T-helper 17 cell (primary cell): ENCODE measurements around the gene RAVER2. TPM values are rescaled to one million over a fixed set of nuclear protein-coding genes. Genes with fewer than 3 reads are reported as not detected.
A peak's percentile ranks its signal among the peaks of the same experiment; 100 is the strongest.

Experiments used
- ATAC-seq: fragments of 150-1000 bp; cut with Tn5 transposase; 2 replicates; pipeline ENCODE4 v1.10.0; 2021; ENCODE audit warnings: mild to moderate bottlenecking, moderate library complexity
- DNase-seq, 3 donors: peaks; one replicate each; pipeline versions ENCODE4 v3.0.0 to v3.0.0-alpha.2; 2020 to 2021
- H3K9me3 ChIP-seq: one replicate; pipeline ENCODE4 v1.7.0; 2013; ENCODE audit warnings: low read length, mild to moderate bottlenecking; ENCODE audit not compliant: control insufficient read depth, poor library complexity, severe bottlenecking
- H3K27ac Mint-ChIP-seq: one replicate; pipeline ENCODE4 v1.8.0; 2022; ENCODE audit warnings: mild to moderate bottlenecking, moderate library complexity, mixed read lengths
- H3K27me3 Mint-ChIP-seq: one replicate; pipeline ENCODE4 v1.8.0; 2022; ENCODE audit warnings: mixed read lengths
- H3K36me3 Mint-ChIP-seq: one replicate; pipeline ENCODE4 v1.8.0; 2022; ENCODE audit warnings: low read depth, mixed read lengths
- H3K4me1 Mint-ChIP-seq: one replicate; pipeline ENCODE4 v1.8.0; 2022; ENCODE audit warnings: mild to moderate bottlenecking, mixed read lengths
- H3K4me3 Mint-ChIP-seq: one replicate; pipeline ENCODE4 v1.8.0; 2022; ENCODE audit warnings: mild to moderate bottlenecking, moderate library complexity, mixed read lengths
- total RNA-seq, 4 donors: library from RNA in 2 of 4; stranded (reverse) in 2 of 4; gene quantifications; one replicate each; pipeline ENCODE4 v1.2.3 and lab custom pipeline; 2022 to 2026

The RAVER2 gene
- total RNA-seq, 2 donors from 2014 or later, result 1.5 to 1.6 TPM

DNA sequence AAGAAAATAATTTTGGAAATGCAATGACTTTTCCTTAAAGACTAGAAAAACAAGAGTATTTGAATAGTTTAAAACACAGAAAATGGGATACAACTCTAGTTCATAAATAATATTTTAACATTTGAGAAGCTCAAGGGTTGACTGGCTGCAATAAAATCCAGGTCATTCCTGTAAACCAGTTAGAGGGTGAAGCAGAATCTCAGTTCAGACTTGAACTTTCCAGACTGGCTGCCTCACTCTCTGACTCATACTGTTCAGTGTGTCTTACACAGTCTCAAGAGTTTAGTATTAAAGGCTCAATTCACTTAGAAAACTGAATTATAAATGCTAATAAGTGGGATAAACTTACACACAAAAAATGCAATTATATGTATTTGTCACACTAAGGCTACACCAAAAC lies 89.9 kb downstream of the RAVER2 start:
- H3K36me3 Mint-ChIP-seq, result peaks cover 11% of the 10 kb centered on the region
- peaks cover 13% of the 10 kb centered on the region for H3K4me1 Mint-ChIP-seq
- peak overlapping the region; percentile 2 for H3K27ac Mint-ChIP-seq

DNA sequence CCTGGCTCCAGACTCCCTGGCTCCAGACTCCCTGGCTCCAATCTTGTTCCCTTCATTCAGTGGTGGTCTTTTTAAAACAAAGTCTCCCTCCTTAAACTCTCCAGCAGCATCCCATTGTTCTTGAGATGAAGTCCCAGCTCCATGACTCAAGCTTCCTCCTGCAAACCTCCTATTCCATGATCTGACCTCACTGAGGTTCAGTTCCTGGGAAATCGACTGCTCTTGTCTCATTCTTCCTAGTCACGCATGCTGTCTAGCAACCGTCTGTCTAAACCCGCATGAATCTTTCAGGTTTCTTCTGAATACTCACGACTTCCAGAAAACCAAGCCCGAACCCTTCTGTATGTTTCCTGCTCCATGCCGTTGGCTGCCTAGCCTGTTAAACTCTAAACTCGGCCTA lies 91.9 kb downstream of the RAVER2 start:
- peak overlapping the region; percentile 21 for H3K4me3 Mint-ChIP-seq
- peaks cover 8% of the 10 kb centered on the region for H3K4me1 Mint-ChIP-seq
- DNase-seq (no peak), ATAC-seq (no peak)
- H3K9me3 ChIP-seq, result no peaks in the 10 kb centered on the region
- H3K36me3 Mint-ChIP-seq, result peaks cover 14% of the 10 kb centered on the region
- no peaks in the 10 kb centered on the region for H3K27me3 Mint-ChIP-seq
- H3K27ac Mint-ChIP-seq, result peak overlapping the region; percentile 67

More for the DNA sequence above, 89.9 kb downstream of the RAVER2 start:
- H3K9me3 ChIP-seq, result no peaks in the 10 kb centered on the region
- ATAC-seq, result no peak
- H3K4me3 Mint-ChIP-seq, result no peak overlapping the region
- no peaks in the 10 kb centered on the region for H3K27me3 Mint-ChIP-seq
- no peak for DNase-seq

DNA sequence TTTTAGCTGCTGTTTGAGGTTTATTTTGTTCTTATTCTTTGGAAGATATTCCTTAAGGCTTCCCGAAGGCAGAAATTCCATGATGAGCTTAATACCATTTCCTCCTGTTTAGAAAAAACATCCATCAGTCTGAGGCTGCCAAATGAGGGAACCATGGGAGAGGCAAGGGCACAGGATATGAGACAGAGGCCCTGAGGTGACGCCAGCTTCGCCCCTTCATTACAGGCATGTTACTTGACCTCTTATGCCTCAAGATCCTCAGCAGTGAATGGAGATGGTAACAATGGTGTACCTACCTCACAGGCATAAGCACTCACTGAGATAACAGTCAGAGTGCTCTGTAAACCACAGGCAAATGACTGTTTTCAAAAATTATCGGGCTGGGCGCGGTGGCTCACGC lies 93.6 kb downstream of the RAVER2 start:
- H3K4me1 Mint-ChIP-seq, result peaks cover 6% of the 10 kb centered on the region
- ATAC-seq, result no peak
- no peaks in the 10 kb centered on the region for H3K27me3 Mint-ChIP-seq
- H3K36me3 Mint-ChIP-seq, result peaks cover 12% of the 10 kb centered on the region
- H3K4me3 Mint-ChIP-seq, result no peak overlapping the region
- no peaks in the 10 kb centered on the region for H3K9me3 ChIP-seq
- DNase-seq, result no peak
- H3K27ac Mint-ChIP-seq, result no peak overlapping the region

DNA sequence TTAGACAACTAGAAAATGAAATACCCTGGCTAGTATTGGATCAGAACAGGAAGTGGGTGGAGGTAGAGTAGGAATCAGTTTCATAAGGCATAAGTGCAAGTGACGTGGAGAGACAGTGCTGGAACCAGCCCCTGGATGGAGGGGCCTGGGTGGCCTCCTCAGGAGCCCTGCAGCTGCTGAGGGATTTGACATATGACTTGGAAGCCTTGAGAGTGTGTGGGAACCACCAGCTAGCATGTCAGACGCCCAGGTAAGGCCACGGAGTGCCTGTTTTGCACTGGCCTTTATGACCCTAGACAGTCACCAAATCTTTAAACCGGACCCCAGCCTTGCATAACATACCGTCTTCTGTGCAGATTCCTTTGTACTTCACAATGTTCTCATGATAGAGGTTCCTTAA lies 94.4 kb downstream of the RAVER2 start:
- peaks cover 12% of the 10 kb centered on the region for H3K36me3 Mint-ChIP-seq
- ATAC-seq, result no peak
- H3K4me3 Mint-ChIP-seq, result no peak overlapping the region
- DNase-seq, result no peak
- no peaks in the 10 kb centered on the region for H3K27me3 Mint-ChIP-seq
- no peaks in the 10 kb centered on the region for H3K9me3 ChIP-seq
- H3K4me1 Mint-ChIP-seq, result peaks cover 6% of the 10 kb centered on the region
- H3K27ac Mint-ChIP-seq, result peak overlapping the region; percentile 11

DNA sequence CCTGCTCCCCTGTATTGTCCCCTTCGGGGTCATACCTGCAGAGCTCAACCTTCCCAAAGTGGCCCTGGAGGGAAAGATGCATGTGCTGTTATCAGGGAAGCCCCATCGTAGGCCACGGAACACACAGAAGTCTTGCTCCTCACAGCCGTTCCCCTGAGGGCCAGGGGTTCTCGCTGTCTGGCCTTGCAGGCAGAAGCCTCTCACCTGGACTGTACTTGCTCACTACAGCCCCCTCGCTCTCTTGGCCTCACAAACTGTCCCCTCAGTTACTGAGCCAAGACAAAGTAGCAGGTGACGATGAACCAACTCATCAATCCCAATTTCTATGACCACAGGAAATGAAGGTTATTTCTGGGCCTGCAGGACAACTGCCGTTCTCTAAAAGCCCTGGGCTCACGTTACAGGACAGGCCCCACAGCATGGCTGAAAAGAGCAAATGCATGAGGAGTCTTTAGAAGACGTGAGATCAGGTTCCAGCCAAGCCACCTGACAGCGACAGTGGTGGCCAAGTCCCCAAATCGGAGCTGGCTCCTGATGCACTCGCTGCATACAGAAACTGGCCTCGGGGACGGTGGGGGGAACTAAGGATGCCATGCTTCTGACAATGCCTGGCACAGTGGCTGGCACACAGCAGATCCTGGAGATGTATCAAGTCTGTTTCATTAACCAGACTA lies 95.0 kb downstream of the RAVER2 start:
- no peak for ATAC-seq
- H3K27ac Mint-ChIP-seq, result peak overlapping the region; percentile 11
- no peak overlapping the region for H3K4me3 Mint-ChIP-seq
- no peaks in the 10 kb centered on the region for H3K9me3 ChIP-seq
- no peaks in the 10 kb centered on the region for H3K27me3 Mint-ChIP-seq
- no peak for DNase-seq
- peaks cover 12% of the 10 kb centered on the region for H3K36me3 Mint-ChIP-seq
- peaks cover 6% of the 10 kb centered on the region for H3K4me1 Mint-ChIP-seq

DNA sequence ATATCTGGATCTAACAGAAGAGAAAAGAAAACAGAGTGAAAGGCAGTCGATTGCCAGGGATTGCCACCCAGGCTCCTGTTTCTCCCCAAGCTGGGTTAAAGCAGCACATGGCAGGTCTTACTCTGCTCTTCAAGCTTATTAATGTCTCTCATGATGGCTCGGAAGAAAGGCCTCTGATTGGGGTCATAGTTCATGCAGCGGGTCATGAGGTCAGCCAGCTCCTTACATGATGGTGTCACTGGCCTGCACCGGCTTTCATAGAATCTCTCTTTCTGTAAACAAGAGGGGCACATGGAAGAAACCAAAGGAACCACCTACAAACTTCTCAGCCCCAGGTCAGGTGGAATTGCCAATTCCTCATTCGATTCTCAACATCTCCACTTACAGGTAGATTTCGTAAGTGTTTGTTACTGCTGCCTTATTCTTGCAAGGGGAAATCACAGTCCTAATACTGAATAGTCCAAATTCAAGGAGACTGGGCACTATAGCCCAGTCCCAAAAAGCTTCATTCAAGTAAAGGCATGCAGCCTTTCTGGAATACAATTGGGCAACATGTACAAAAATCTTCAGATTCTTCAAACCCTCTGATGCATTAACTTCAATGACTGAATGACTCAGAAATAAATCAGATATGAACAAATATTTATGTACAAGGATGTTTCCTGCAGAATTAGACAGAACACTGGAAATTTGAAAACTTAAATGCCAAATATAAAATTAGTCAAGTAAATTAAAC lies 96.6 kb downstream of the RAVER2 start:
- Mint-ChIP-seq H3K4me3 (no peak overlapping the region), H3K36me3 (peaks cover 13% of the 10 kb centered on the region), H3K27me3 (no peaks in the 10 kb centered on the region), H3K27ac (peak overlapping the region; percentile 63), H3K4me1 (peaks cover 11% of the 10 kb centered on the region)
- no peaks in the 10 kb centered on the region for H3K9me3 ChIP-seq
- ATAC-seq, result no peak
- no peak for DNase-seq

DNA sequence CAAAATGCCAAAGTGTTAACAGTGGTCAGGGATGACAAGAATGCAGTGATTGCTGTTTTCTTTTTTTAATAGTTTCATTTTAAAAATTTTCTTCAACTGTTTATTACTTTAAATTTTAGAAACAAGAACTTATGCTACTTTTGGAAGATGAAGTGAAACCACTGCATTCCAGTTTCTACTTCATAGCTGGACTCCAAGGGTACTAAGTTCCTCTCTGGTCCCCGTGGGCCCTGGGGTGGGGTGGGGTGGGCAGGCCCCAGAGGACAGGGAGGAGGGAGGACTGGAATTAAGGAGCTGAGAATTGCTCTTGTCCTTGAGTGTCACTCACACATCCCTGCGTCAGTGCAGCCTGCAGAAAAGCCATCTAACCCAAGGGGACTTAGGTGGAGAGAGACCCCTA lies 97.3 kb downstream of the RAVER2 start:
- ATAC-seq, result no peak
- Mint-ChIP-seq H3K27ac (peak overlapping the region; percentile 83), H3K4me1 (peaks cover 5% of the 10 kb centered on the region), H3K4me3 (no peak overlapping the region), H3K36me3 (peaks cover 6% of the 10 kb centered on the region), H3K27me3 (no peaks in the 10 kb centered on the region)
- DNase-seq, result no peak
- no peaks in the 10 kb centered on the region for H3K9me3 ChIP-seq

DNA sequence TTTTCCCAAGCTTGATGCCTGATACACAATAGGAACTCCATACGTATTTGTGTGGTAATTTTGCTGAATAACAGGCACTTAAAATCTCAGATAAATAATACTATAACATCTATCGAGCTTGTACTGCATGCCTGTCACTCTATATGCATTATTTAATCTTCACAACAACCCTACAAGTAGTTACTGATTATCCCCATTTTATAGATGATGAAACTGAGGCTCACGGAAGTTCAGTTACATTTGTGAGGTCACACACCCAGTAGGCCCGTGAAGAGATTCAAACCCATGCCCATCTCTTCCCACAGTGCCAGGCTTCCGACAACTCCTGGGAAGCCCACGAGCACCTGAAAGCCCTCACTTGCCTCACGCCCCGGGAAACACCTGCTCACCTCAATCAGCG lies 98.8 kb downstream of the RAVER2 start:
- peak overlapping the region; percentile 49 for H3K27ac Mint-ChIP-seq
- DNase-seq (no peak), ATAC-seq (no peak)
- H3K36me3 Mint-ChIP-seq, result peaks cover 6% of the 10 kb centered on the region
- H3K27me3 Mint-ChIP-seq, result no peaks in the 10 kb centered on the region
- H3K4me3 Mint-ChIP-seq, result no peak overlapping the region
- peaks cover 5% of the 10 kb centered on the region for H3K4me1 Mint-ChIP-seq
- no peaks in the 10 kb centered on the region for H3K9me3 ChIP-seq

DNA sequence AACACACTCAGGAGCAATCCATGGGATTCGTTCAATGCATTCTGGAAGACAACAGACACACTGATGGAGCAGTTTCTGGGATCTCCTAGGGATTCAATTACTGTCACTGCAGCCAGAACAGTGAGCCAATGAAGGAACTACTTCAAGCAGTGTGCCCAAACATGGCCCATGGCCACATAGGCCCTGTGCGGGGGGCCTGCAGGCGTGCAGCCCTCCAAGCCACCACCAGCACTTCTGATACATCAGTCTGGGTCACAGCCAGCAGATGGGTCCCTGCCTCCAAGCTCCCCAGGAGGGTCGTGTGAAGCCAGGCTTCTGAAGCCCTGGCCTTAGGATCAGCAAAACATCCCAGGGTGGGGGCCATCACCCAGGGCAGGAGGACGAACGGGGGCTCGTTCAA lies 99.3 kb downstream of the RAVER2 start:
- Mint-ChIP-seq H3K36me3 (peaks cover 6% of the 10 kb centered on the region), H3K27ac (peak overlapping the region; percentile 49), H3K4me1 (peaks cover 5% of the 10 kb centered on the region), H3K4me3 (no peak overlapping the region), H3K27me3 (no peaks in the 10 kb centered on the region)
- ATAC-seq, result no peak
- H3K9me3 ChIP-seq, result no peaks in the 10 kb centered on the region
- DNase-seq, result no peak

DNA sequence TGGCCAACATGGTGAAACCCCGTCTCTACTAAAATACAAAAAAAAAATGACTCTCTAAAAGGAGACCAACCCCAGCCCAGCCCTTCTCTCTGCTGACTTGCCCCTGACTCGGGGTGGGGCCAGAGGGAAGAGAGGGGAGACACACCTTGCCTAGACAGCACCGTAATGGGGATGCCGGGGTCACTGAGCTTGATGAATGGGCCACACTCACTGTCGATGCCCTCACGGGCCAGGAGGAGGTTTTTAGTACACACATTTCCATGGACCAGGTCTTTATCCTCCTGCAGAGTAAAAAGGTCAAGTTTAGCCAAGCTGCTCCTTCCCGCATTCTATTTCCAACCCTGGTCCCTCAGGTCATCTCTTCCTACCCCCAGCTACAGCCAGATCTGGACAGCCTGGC lies 99.7 kb downstream of the RAVER2 start:
- Mint-ChIP-seq H3K27me3 (no peaks in the 10 kb centered on the region), H3K36me3 (peaks cover 6% of the 10 kb centered on the region), H3K4me1 (peaks cover 5% of the 10 kb centered on the region), H3K27ac (peak overlapping the region; percentile 49), H3K4me3 (no peak overlapping the region)
- ATAC-seq (no peak), DNase-seq (no peak)
- H3K9me3 ChIP-seq, result no peaks in the 10 kb centered on the region

DNA sequence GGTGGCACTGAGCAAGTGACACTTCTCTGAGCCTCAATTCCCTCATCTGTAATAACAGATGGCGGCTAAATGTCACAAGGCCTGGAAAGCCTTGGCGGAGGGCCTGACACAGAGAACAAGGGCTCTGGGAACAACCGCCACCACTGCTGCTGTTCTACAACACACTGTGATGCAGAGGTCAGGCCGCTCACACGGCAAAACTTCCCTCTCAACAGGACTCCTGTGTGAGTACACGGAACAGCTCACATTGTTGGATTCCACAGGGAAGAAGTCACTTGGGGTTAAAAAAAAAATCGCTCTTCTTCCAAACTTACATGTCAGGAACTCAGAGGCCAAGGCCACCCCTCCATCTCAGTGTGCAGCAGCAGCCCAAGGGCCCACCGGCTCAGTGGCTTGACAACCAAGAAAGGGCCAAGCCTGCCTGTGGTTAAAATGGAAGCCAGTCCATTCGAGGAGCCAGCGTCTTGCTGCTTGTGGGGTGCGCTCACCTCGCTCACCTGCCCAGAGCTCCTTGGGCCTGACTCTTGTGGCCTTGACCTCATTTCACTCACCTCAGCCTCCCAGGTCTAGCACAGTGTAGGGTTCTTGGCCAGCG lies 101.1 kb downstream of the RAVER2 start:
- Mint-ChIP-seq H3K27ac (peak overlapping the region; percentile 79), H3K4me3 (no peak overlapping the region), H3K36me3 (peaks cover 6% of the 10 kb centered on the region), H3K27me3 (no peaks in the 10 kb centered on the region), H3K4me1 (peaks cover 5% of the 10 kb centered on the region)
- no peak for DNase-seq
- no peak for ATAC-seq
- no peaks in the 10 kb centered on the region for H3K9me3 ChIP-seq

DNA sequence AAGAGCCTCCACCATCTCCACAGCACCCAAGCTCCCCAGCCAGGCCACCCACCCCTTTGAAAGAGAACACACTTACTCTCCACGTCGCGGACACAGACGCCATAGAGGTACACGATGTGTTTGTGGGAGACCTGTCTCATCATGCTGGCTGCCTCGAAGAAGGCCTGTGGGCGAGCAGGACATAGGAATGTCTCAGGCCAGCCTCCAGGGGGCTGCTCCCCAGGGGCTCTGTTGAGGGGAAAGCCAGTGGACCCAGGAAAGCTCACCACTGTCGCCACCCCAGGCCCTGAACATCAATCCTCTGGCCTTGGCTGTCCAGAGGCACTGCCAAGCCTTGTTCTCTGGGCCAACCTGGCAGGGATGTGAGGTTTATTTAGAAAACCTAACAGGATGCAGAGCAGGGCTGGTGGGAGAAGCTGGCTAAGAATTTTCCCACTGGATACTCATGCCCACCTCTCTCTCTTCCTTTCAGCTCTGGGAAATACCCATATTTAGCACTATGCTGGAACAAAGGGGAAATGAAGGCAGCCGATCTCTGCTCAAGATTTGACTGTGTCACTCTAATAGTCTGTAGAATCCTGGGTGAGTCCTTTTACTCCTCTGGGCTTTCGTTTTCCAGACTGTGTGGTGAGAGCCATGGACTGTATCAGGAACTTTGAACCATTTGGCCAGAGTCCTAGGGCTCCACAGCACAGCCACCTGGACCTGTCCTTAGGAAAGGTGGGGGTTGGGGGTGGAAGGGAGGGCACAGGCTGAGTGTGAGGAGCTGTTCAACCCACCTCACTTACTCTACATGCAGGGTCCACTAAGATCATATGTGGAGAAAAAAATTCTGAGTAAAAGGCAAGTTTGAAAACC lies 101.9 kb downstream of the RAVER2 start:
- Mint-ChIP-seq H3K27ac (peak overlapping the region; percentile 79), H3K36me3 (peaks cover 4% of the 10 kb centered on the region), H3K27me3 (no peaks in the 10 kb centered on the region), H3K4me3 (no peak overlapping the region), H3K4me1 (peaks cover 7% of the 10 kb centered on the region)
- no peak for DNase-seq
- no peak for ATAC-seq
- H3K9me3 ChIP-seq, result no peaks in the 10 kb centered on the region

DNA sequence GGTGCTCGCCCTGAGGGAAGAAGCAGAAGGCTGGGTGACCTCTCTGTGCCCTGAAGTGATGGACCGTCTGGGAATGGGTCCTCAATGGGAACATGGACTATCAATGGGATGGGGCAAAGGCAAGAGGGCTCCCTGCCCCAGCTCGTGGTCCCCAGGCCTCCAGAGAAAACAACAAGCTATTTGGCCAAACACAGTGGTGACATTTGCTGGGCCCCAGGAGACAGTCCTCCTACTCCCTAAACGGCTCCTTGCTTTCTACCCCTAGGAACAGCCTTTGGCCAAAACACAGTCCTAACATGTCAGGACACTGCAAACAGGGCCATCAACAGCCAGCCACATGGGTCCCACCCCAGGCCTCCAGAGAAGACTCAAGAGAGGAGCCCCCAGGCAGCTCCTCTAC lies 102.8 kb downstream of the RAVER2 start:
- peaks cover 4% of the 10 kb centered on the region for H3K36me3 Mint-ChIP-seq
- H3K4me1 Mint-ChIP-seq, result peaks cover 7% of the 10 kb centered on the region
- ATAC-seq, result no peak
- no peak for DNase-seq
- no peaks in the 10 kb centered on the region for H3K27me3 Mint-ChIP-seq
- H3K9me3 ChIP-seq, result no peaks in the 10 kb centered on the region
- peak overlapping the region; percentile 25 for H3K4me3 Mint-ChIP-seq
- peak overlapping the region; percentile 43 for H3K27ac Mint-ChIP-seq
